ENCODE data around the gene CEP170. TPM values are rescaled to one million over a fixed set of nuclear protein-coding genes. Genes with fewer than 3 reads are reported as not detected.

CEP170 gene
- total RNA-seq, 1 experiment from 2014 or later, result 97.7 TPM

GRCh38 chr1:243270097-243270864, 15.2 kb upstream of the CEP170 start:
- Histone ChIP-seq H3K9ac (ENCODE audit: extremely low read depth, insufficient read length, low read length) (no peak overlapping the region), H3K27me3 (ENCODE audit: insufficient read depth, low read length) (no peaks in the 10 kb centered on the region), H3K27ac (ENCODE audit: insufficient read length, low read depth, low read length) (no peak overlapping the region), H3K4me2 (ENCODE audit: insufficient read depth, insufficient read length, low read length) (no peak overlapping the region), H2BK20ac (ENCODE audit: low read depth, low read length, poor library complexity, severe bottlenecking) (no peak overlapping the region), H3K9me3 (ENCODE audit: control insufficient read depth, low read depth, low read length) (no peaks in the 10 kb centered on the region), H3K18ac (ENCODE audit: insufficient read length, low read depth, low read length) (no peak overlapping the region), H3T11ph (ENCODE audit: low read length) (no peak overlapping the region), H4K5ac (ENCODE audit: insufficient read length, low read depth, low read length) (no peak overlapping the region), H2BK12ac (ENCODE audit: insufficient read length, low read depth, low read length) (no peak overlapping the region), H2BK120ac (ENCODE audit: low read depth, low read length, poor library complexity, severe bottlenecking) (no peak overlapping the region), H4K8ac (replicated peaks; ENCODE audit: insufficient read length, low read depth, low read length) (no peak overlapping the region), H3K4me1 (ENCODE audit: insufficient read depth, low read length) (peaks cover 2% of the 10 kb centered on the region; the same call in 1 of the 2 replicates), H3K4ac (ENCODE audit: low read depth, low read length) (no peak overlapping the region), H4K91ac (ENCODE audit: insufficient read length, low read depth, low read length) (no peak overlapping the region), H3K23me2 (ENCODE audit: insufficient read length, low read depth, low read length, poor library complexity, severe bottlenecking) (peaks cover 2% of the 10 kb centered on the region), H3K79me2 (ENCODE audit: insufficient read depth, low read length) (no peaks in the 10 kb centered on the region), H4K20me1 (ENCODE audit: control insufficient read depth, insufficient read depth, insufficient read length) (no peaks in the 10 kb centered on the region), H3K56ac (ENCODE audit: insufficient read length, low read depth, low read length) (no peak overlapping the region), H2BK5ac (ENCODE audit: insufficient read length, low read length) (no peak overlapping the region), H2BK15ac (ENCODE audit: low read depth, low read length) (no peak overlapping the region), H3K23ac (ENCODE audit: insufficient read length, low read depth, low read length) (no peak overlapping the region), H2AK5ac (ENCODE audit: insufficient read length, low read length) (no peak overlapping the region), H2AFZ (ENCODE audit: low read length) (no peak overlapping the region), H3K79me1 (ENCODE audit: insufficient read depth, low read depth, low read length, poor library complexity, severe bottlenecking) (no peaks in the 10 kb centered on the region), H3K14ac (ENCODE audit: insufficient read depth, low read length) (no peak overlapping the region)
- Mint-ChIP-seq H3K4me1 (peaks cover 14% of the 10 kb centered on the region in 2 experiments), H3K4me3 (no peak overlapping the region), H3K36me3 (ENCODE audit: insufficient read depth in 1 of 3, low read depth in 3 of 3) (peaks cover 0 to 5% (median 0%) of the 10 kb centered on the region in 3 experiments; a peak in 1 of 7 replicates), H3K27ac (no peak overlapping the region), H3K27me3 (ENCODE audit: low read depth) (no peaks in the 10 kb centered on the region), H3K9me3 (no peaks in the 10 kb centered on the region; a peak in 1 of 5 replicates)
- no CpG with 5 or more reads among the region's 6 CpGs for WGBS (ENCODE audit: extremely low coverage, insufficient read length, low lambda C conversion rate)
- TF ChIP-seq CTCF (conservative IDR thresholded peaks at IDR 0.05), result no peak
- no peak for DNase-seq
